ENCODE data around the gene SFXN4. TPM values are rescaled to one million over a fixed set of nuclear protein-coding genes. Genes with fewer than 3 reads are reported as not detected.
A peak's percentile ranks its signal among the peaks of the same experiment; 100 is the strongest.

Gene SFXN4
- total and polyA plus RNA-seq, 9 donors: 11.8 to 54.9 (median 18.9) TPM

DNA sequence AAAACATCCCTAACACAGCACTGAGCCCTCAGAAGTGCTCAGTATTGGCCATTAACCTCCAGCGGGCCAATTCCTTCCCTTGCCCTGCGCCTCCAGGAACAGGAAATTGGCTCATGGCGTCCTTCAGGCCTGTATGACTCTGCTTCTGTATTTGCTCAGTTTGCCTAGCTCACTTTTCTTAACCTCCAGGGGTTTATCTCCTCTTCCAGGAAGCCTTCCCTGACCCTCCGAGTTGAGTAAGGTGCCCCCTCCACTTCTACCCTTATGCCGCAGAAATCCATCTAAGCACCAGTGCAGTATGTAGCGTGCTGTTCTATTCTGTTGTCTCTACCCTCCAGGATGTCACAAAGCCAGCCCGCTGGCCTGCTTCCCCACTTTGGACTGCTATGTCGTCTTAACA is 1.1 kb upstream of the SFXN4 start:
- 75 to 81% (median 76%) methylated on average over 8 of the region's 8 CpGs for WGBS, 3 donors
- no peak overlapping the region for H3K27ac ChIP-seq

GRCh38 chr10:119166118-119166500 is 595 bp upstream of the SFXN4 start:
- Histone ChIP-seq H3K36me3 (no peaks in the 10 kb centered on the region), H3K4me3 (peak overlapping the region; percentile 71), H3K4me1 (ENCODE audit: insufficient read depth) (peaks cover 2% of the 10 kb centered on the region), H3K27me3 (no peaks in the 10 kb centered on the region), H3K9me3 (no peaks in the 10 kb centered on the region), H3K27ac (peak overlapping the region; percentile 78 to 92)
- TF ChIP-seq EP300 (IDR thresholded peaks at IDR 0.05): no peak
- TF ChIP-seq POLR2A (IDR thresholded peaks at IDR 0.05): no peak
- TF ChIP-seq, protein P1, sequence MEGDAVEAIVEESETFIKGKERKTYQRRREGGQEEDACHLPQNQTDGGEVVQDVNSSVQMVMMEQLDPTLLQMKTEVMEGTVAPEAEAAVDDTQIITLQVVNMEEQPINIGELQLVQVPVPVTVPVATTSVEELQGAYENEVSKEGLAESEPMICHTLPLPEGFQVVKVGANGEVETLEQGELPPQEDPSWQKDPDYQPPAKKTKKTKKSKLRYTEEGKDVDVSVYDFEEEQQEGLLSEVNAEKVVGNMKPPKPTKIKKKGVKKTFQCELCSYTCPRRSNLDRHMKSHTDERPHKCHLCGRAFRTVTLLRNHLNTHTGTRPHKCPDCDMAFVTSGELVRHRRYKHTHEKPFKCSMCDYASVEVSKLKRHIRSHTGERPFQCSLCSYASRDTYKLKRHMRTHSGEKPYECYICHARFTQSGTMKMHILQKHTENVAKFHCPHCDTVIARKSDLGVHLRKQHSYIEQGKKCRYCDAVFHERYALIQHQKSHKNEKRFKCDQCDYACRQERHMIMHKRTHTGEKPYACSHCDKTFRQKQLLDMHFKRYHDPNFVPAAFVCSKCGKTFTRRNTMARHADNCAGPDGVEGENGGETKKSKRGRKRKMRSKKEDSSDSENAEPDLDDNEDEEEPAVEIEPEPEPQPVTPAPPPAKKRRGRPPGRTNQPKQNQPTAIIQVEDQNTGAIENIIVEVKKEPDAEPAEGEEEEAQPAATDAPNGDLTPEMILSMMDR (IDR thresholded peaks at IDR 0.05): no peak
- WGBS, 3 donors: 63 to 70% (median 65%) methylated on average over 7 of the region's 7 CpGs
- no peak for DNase-seq
- intact Hi-C loops (cut with DNase I): loop anchor here in 1 of 4 donors (10.0 kb wide), 1 partner anchor 61 kb away; the partner anchor contains the start of gene DENND10

More for the DNA sequence above, 1.1 kb upstream of the SFXN4 start:
- H3K27me3 ChIP-seq: no peaks in the 10 kb centered on the region
- DNase-seq: no peak
- no peaks in the 10 kb centered on the region for H3K9me3 ChIP-seq
- no peak overlapping the region for H3K4me3 ChIP-seq
- H3K4me1 ChIP-seq (ENCODE audit: insufficient read depth): peaks cover 2% of the 10 kb centered on the region
- intact Hi-C loops (cut with DNase I): loop anchor here in 1 of 4 donors (10.0 kb wide), 1 partner anchor 62 kb away; the partner anchor contains the start of gene DENND10
- TF ChIP-seq EP300 (IDR thresholded peaks at IDR 0.05): no peak
- TF ChIP-seq, protein P1 (IDR thresholded peaks at IDR 0.05): no peak
- H3K36me3 ChIP-seq: no peaks in the 10 kb centered on the region

DNA sequence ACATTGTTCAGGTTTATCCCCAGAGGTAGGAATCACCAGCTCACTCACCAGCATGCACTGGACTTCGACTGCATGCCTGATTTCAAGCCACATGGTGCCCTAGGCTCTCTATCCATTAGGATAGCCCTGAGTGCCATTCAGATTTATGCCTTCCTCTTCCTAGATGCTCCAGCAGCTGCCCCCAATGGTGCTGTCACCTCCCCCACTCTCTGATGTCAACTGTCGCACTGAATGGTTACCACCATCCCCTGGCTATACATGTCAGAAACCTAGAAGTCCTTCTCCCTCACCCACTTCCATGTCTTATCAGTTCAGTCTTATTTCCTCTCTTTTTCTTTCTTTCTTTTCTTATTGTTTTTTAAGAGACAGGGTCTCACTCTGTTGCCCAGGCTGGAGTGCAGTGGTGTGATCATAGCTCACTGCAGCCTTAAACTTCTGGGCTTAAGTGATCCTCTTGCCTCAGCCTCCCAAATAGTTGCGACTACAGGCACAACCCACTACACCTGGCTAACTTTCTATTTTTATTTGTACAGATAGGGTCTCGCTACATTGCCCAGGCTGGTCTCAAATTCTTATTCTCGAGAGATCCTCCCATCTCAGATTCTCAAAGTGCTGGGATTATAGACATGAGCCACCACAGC is 2.9 kb downstream of the SFXN4 start:
- H3K36me3 ChIP-seq: no peaks in the 10 kb centered on the region
- intact Hi-C loops (cut with DNase I): loop anchor here in 1 of 4 donors (10.0 kb wide), 1 partner anchor 58 kb away; the partner anchor contains the start of gene DENND10
- no peak overlapping the region for H3K4me3 ChIP-seq
- no peak overlapping the region for H3K27ac ChIP-seq
- 95 to 98% (median 95%) methylated on average over 5 of the region's 5 CpGs for WGBS, 3 donors
- no peak for TF ChIP-seq EP300 (IDR thresholded peaks at IDR 0.05)
- no peak for TF ChIP-seq POLR2A (IDR thresholded peaks at IDR 0.05)
- TF ChIP-seq, protein P1 (IDR thresholded peaks at IDR 0.05): no peak
- no peaks in the 10 kb centered on the region for H3K9me3 ChIP-seq
- no peak for DNase-seq
- H3K4me1 ChIP-seq (ENCODE audit: insufficient read depth): peaks cover 2% of the 10 kb centered on the region
- H3K27me3 ChIP-seq: no peaks in the 10 kb centered on the region

GRCh38 chr10:119161680-119162451 is 3.6 kb downstream of the SFXN4 start:
- intact Hi-C loops (cut with DNase I): loop anchor here in 1 of 4 donors (10.0 kb wide), 1 partner anchor 57 kb away; the partner anchor contains the start of gene DENND10
- WGBS, 3 donors: 57 to 62% (median 58%) methylated on average over 11 of the region's 11 CpGs
- Histone ChIP-seq H3K9me3 (no peaks in the 10 kb centered on the region), H3K27me3 (no peaks in the 10 kb centered on the region), H3K36me3 (no peaks in the 10 kb centered on the region), H3K4me3 (no peak overlapping the region), H3K4me1 (ENCODE audit: insufficient read depth) (peaks cover 2% of the 10 kb centered on the region), H3K27ac (no peak overlapping the region)
- TF ChIP-seq POLR2A (IDR thresholded peaks at IDR 0.05): no peak
- TF ChIP-seq, protein P1 (IDR thresholded peaks at IDR 0.05): no peak
- no peak for TF ChIP-seq EP300 (IDR thresholded peaks at IDR 0.05)
- peak in 1 of 5 donors; percentile 4 for DNase-seq

All from ovary (tissue), 9 donors.